ENCODE results near the gene RPS2.

GRCh38 chr16:1940273-1941161 lies 24.1 kb downstream of the RPS2 start:
- TF ChIP-seq TAF1 (IDR thresholded peaks at IDR 0.05; ENCODE audit: low read depth, low read length): no peak
- TF ChIP-seq JUND (IDR thresholded peaks at IDR 0.05; ENCODE audit: low read length): no peak
- no peak for TF ChIP-seq POLR2A (IDR thresholded peaks at IDR 0.05; ENCODE audit: control extremely low read depth in 1 of 2, low read depth in 2 of 2, low read length in 2 of 2)
- no peak for TF ChIP-seq CTCF (IDR thresholded peaks at IDR 0.05; ENCODE audit: control extremely low read depth in 1 of 3, insufficient read depth in 1 of 3, low read depth in 1 of 3, low read length in 3 of 3)
- TF ChIP-seq KDM5A (IDR thresholded peaks at IDR 0.05; ENCODE audit: low read length): no peak
- TF ChIP-seq TEAD4 (IDR thresholded peaks at IDR 0.05; ENCODE audit: low read depth, low read length): no peak
- TF ChIP-seq CREB1 (IDR thresholded peaks at IDR 0.05): no peak
- no peak for TF ChIP-seq SP2 (IDR thresholded peaks at IDR 0.05; ENCODE audit: low read length)
- TF ChIP-seq MAFK (IDR thresholded peaks at IDR 0.05; ENCODE audit: low read depth, low read length): no peak
- no peak for TF ChIP-seq KDM1A (IDR thresholded peaks at IDR 0.05; ENCODE audit: borderline replicate concordance, low read length)

Data from H1 (cell line).